ENCODE data around the gene UCP3.

- TF ChIP-seq TARDBP (IDR thresholded peaks at IDR 0.05; ENCODE audit: borderline replicate concordance) (no peak), CTCF (IDR thresholded peaks at IDR 0.05 in 2 of 3, conservative IDR thresholded peaks at IDR 0.05 in 1 of 3; ENCODE audit: control insufficient read depth in 2 of 3, extremely low read depth in 1 of 3, insufficient read depth in 1 of 3, low read depth in 3 of 3, low read length in 3 of 3) (no peak), TCF12 (IDR thresholded peaks at IDR 0.05; ENCODE audit: low read depth, low read length) (no peak)
Observed at GRCh38 chr11:73976451-73977151, 32.3 kb downstream of the UCP3 start.

All from GM12878 (cell line).